LNCAP (cell line): ENCODE measurements around the gene GZMB.

ENCODE experiments used
- TF ChIP-seq, protein P1 (sequence below): fragments of 450-650 bp; IDR thresholded peaks from 2 replicates; pipeline ENCODE4 v1.5.1; 2017; ENCODE audit warnings: mild to moderate bottlenecking

GZMB gene

GRCh38 chr14:24630872-24631477, 3.0 kb downstream of the GZMB start:
- TF ChIP-seq, protein P1, sequence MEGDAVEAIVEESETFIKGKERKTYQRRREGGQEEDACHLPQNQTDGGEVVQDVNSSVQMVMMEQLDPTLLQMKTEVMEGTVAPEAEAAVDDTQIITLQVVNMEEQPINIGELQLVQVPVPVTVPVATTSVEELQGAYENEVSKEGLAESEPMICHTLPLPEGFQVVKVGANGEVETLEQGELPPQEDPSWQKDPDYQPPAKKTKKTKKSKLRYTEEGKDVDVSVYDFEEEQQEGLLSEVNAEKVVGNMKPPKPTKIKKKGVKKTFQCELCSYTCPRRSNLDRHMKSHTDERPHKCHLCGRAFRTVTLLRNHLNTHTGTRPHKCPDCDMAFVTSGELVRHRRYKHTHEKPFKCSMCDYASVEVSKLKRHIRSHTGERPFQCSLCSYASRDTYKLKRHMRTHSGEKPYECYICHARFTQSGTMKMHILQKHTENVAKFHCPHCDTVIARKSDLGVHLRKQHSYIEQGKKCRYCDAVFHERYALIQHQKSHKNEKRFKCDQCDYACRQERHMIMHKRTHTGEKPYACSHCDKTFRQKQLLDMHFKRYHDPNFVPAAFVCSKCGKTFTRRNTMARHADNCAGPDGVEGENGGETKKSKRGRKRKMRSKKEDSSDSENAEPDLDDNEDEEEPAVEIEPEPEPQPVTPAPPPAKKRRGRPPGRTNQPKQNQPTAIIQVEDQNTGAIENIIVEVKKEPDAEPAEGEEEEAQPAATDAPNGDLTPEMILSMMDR: no peak

- TF ChIP-seq, protein P1: no peak
These were observed 3.7 kb downstream of the GZMB start for GRCh38 chr14:24630087-24630871.

DNA sequence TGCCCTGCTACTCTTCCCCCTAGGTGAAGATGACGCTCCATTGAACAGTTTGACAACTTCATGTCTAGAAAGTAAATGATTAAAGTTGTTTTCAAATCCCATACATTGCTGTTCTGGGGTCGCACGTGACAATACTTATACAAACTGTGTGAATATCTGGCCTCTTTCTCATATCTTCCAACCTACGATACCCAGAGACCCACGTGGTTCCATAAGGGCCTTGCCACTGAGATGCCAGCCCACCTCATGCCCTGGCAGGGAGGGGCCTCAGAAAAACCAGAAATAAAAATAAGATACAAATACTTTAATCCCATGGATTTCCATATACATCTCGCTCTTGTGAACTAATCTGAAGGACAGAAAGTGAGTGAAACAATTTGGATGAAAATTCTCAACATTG, 4.5 kb downstream of the GZMB start:
- TF ChIP-seq, protein P1: no peak

GRCh38 chr14:24613747-24614146, 20.2 kb downstream of the GZMB start:
- TF ChIP-seq, protein P1: no peak

GRCh38 chr14:24613241-24613640, 20.7 kb downstream of the GZMB start:
- TF ChIP-seq, protein P1: no peak

GRCh38 chr14:24612196-24612595, 21.8 kb downstream of the GZMB start:
- TF ChIP-seq, protein P1: no peak

GRCh38 chr14:24609655-24610344, 24.2 kb downstream of the GZMB start, which contains the start of gene GZMH:
GZMH (minus strand) TSS chr14:24609685; CDS start chr14:24609613, 72 bp downstream.
- TF ChIP-seq, protein P1: no peak
